ENCODE measurements around the gene HNF1B.
"Not testable (repeated sequence)": the region's sequence is repeated elsewhere in the genome, so short reads cannot be mapped to it uniquely, and the experiment has no call there.

The HNF1B gene, protein sequence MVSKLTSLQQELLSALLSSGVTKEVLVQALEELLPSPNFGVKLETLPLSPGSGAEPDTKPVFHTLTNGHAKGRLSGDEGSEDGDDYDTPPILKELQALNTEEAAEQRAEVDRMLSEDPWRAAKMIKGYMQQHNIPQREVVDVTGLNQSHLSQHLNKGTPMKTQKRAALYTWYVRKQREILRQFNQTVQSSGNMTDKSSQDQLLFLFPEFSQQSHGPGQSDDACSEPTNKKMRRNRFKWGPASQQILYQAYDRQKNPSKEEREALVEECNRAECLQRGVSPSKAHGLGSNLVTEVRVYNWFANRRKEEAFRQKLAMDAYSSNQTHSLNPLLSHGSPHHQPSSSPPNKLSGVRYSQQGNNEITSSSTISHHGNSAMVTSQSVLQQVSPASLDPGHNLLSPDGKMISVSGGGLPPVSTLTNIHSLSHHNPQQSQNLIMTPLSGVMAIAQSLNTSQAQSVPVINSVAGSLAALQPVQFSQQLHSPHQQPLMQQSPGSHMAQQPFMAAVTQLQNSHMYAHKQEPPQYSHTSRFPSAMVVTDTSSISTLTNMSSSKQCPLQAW

DNA sequence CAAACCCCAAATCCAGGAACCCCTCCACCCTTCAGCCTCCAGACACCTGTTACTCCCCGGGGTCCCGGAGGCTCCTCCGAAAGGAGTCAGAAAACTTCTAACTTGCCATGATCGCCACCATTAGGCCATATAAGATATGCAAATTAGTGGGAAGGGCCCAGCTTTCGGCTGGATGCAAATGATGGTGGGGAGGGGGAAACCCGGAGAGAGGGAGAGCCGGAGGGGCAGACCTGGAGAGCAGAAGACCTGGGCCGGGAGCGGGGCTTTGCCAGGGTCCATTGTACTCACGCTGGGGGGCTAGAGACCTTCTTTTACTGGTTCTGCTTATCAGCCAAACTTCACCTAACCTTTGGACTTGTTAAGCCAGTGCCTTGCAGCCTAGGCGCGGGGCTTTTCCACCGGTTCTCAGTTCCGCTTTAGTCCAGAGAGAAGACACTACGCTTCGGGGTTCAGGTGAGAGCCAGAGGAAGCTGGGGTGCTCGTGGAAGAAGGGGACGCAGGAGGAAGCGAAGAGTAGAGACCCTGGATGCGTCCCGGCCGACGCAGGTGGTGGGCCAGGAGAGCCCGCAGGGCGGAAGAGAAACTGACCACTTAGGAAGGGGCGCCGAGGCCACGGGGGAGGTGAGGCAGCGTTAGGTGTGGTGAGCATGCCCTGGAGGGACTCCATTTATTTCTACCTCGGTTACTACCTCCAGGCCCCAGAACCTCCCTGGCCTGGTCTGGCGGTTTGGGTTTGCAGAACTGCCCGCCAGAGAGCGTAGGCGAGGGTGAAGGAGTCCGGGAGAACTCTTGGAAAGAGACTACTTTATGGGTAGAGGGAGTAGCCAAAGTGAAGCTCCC is at the start of gene HNF1B:
HNF1B (minus strand) TSS at position 99 of the 840 bp plus-strand sequence. CDS start 175 bp downstream, outside the sequence.
- no peak for DNase-seq (ENCODE audit: low spot score)

DNA sequence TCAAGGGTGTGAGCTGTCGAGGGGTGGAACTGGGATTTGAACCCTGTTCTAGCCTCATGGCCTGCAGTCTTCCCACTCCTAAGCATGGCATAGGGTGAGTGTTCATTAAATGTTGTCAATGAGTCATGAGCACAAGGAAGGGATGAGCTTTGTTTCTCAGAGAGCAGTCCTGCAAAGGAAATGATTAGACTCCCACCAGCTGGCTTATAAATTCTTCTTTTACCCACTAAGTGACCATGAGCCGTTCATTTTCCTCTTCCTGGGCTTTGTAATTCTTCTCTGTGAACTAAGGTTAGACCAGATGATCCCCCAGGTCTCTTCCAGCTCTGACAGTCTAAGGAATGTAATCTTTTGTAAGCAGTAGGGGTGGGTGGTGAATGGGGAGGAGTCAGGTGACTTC is 47.9 kb upstream of the HNF1B start:
- DNase-seq (ENCODE audit: low spot score), result no peak

DNA sequence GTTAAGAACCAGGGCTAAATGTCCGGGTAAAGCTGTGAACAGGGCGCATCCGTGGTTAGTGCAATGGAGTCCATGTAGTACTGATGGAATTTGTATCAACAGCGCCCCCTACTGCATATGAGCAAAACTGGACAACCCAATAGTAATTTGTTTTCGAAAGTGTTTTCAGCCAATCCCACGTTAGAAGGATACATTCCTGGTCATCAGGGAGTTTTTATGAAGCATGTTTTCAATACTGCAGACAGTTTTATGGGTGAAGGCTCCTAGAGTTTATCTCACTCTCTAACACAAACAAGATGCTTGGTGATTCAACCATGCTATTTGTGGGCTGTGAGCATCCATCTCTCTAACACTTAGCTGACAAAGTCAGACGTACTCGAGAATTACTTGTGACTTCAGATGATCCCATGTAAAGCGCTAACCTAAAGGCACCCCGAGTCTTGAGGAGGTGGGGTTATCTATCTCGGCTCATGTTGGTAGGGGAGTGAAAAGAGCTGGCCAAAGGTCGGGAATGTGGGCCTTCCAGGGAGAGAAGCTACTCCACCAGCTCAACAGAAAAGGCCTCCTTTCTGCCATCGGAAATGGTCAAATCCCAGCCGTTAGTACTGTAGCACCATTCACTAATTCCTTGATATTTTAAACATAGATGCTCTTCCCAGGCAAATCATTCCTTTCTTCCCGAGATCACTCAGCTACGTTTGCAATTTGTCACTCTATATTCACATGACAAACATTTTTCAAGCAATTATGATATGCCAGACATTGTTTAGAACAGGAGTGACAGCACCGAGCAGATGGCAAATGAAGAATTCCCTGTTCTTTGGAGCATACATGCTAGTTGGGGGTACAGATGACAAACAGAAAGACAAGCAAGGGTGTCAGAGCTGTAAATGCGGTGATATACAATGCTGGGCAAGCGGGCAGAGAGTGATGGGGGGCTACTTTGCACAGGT is 46.9 kb upstream of the HNF1B start:
- peak; percentile 40 for DNase-seq (ENCODE audit: low spot score)

DNA sequence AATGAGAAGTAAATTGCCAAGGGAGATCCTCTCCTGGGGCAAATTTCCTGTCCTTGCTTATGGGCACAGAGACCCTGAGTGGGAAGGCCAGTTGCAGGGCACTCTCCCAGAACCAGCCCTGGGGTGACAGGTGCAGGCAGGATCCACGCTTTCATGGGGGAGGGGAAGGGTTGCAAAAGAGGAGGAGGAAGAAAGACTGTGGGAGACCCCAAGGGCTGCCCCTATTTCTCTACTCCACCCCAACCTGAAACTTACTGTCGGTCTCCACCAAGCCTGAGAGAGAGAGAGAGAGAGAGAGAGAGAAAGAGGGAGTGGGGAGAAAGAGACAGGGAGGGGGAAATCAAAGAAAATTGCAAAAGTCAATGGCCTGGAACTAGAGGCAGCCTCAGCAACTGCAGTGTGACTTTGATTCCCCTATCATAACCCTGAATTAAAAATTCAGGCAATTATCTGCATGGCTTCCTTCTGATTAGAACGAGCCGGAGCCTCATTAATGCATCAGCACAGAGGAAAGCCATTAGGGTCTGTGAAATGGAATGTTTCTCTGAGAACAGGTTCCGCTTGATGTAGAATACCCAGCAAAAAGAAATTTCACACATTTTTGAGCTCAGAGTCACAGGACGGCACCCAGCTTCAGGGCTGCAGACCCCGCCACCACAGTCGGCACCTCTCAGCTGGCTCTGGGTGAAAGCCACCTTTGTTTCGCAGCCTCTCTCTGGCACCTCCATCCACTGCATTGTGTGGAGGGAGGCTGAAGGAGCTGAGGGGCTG is 45.1 kb upstream of the HNF1B start:
- no peak for DNase-seq (ENCODE audit: low spot score)

DNA sequence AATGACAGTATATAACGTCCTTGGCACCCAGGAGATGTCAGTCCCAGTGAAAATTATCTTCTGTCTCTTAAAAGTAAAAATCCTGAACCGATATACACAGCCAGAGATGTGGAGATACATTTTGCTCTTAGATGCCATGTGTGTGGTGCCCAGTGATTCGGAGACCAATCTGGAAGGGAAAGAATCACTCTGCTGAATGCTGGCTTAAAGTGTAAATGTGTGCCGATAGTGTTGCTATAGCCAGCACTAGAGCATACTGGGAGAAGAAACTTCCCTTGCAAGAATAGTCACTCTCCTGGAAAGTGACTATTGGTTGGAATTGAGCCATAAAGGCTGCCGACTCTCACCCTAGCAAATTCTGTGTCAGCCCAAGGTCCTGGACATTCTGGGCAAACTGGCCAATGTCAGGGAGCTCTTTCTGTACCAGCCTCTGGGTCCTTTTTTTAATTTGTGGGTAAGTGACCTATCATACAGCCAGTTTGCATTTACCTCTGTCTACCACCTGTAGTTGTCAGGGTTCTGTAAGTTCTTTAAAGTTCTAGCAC is 44.2 kb upstream of the HNF1B start:
- DNase-seq (ENCODE audit: low spot score), result no peak

DNA sequence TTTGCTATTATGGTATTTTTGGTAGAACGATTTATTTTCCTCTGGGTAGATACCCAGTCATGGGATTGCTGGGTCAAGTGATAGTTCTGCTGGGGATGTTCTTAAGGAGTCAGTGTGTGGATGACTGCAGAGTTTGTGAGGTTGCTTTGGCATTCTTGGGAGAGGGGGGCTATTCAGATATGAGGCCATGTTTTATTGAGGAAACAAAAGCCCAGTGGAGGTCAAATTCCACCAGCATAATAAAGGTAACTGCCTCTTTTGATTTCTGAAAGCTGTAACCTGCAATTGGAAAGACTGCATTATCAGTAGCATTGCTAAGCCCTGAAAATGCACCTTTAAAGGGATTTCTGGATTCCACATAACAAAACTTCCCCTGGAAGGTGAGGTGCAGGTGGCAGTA is 43.7 kb upstream of the HNF1B start:
- no peak for DNase-seq (ENCODE audit: low spot score)

DNA sequence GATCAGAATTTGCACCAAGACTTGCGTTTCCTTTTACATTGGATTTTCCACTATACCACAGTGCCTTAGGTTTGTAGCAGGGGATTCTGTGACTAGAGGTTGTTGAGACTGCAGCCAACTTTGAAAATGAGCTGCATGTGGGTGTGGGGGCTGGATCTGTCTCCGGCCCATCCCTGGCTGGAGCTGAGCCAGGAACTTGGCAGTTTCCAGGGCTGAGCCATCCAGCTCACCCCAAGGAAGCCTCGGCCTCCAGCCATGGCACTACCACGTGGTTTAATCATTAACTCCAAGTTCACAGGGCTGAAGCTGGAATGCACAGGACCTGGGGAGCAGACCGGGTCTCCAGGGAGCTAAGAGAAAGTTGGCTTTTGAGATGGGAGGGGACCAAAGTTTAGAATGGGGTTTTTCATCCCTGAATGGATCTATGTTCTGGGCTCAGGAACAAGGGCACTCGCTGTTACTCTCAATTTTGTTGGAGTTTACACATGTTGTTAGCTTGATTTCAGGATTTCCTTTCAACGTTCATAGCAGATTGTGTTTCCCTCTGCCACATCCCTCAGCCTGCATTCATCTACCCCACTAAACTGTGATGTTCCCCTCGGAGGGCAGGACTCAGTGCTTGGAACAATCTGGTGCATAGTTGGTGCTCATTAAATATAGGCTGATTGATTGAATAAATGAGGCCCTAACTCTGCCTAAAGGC is 42.3 kb upstream of the HNF1B start:
- DNase-seq (ENCODE audit: low spot score), result no peak

DNA sequence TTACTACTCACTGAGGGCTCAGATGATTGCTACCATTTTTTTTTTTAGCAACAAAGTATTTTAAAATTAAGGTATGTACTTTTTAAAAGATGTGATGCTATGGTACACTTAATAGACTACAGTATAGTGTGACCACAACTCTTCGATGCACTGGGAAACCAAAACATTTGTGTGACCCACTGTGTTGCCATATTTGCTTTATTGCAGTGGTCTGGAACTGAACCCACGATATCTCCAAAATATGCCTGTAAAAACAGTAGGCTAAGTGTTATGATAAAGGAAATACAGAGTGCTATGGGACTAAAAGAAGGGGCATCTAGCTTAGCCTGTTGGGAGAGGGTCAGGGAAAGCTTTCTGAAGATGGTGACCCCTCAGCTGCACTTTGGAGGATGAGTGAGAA is 41.6 kb upstream of the HNF1B start:
- no peak for DNase-seq (ENCODE audit: low spot score)

DNA sequence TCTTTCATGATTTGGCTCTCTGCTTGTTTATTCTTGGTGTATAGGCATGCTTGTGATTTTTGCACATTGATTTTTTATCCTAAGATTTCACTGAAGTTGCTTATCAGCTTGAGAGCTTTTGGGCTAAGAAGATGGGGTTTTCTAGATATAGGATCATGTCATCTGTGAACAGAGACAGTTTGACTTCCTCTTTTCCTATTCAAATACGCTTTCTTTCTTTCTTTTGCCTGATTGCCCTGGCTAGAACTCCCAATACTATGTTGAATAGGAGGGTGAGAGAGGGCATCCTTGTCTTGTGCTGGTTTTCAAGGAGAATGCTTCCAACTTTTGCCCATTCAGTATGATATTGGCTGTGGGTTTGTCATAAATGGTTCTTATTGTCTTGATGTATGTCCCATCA is 37.6 kb upstream of the HNF1B start:
- not testable (repeated sequence) for DNase-seq (ENCODE audit: low spot score)

DNA sequence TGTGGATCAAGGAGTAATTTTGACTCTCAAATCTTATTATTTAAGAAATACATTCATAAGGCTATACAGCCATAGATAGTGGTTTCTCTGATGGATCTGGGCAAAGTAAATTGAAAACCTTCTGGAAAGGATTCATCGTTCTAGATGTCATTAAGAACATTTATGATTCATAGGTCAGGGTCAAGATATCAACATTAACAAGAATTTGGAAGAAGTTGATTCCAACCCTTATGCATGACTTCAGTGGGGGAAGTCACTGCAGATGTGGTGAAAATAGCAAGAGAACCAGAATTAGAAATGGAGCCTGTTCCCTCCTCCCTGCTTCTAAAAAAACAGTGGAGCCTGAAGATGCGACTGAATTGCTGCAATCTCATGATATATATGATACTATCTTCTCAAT is 36.6 kb upstream of the HNF1B start:
- DNase-seq (ENCODE audit: low spot score), result no peak

DNA sequence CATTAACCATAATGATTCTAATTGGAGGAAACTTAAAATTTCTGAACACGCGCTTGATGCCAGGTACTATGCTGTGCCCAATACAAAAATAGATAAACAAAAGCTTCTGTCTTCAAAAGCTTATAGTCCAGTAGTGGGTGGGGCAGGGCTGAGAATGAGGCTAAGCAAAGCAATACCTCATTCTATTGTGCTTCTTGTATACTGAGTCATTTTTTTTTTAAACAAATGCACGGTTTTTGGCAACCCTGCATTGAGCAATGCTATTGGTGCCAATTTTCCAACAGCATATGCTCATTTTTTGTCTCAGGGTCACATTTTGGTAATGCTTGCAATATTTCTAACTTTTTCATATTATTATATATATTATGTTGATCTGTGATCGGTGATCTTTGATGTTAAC is 34.7 kb upstream of the HNF1B start:
- no peak for DNase-seq (ENCODE audit: low spot score)

DNA sequence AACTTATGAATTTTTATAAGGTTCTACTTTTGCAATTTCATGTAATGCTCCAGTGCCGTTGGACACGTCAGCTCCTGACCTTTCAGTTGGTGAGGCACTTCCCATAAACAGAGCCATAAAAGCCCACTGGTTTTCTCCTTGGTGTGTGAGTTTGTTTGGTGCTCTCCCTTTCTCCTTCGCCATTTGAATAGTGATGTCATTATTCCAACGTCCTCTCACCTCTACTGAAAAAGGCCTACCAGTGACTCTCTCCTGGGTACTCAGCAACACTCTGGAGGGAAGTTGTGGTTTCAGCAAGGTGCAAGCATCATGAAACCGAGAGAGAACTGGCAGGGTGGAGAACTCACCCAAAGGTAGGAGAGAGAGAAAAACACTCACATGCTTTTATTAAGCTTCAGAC is 29.6 kb upstream of the HNF1B start:
- peak; percentile 8 for DNase-seq (ENCODE audit: low spot score)

DNA sequence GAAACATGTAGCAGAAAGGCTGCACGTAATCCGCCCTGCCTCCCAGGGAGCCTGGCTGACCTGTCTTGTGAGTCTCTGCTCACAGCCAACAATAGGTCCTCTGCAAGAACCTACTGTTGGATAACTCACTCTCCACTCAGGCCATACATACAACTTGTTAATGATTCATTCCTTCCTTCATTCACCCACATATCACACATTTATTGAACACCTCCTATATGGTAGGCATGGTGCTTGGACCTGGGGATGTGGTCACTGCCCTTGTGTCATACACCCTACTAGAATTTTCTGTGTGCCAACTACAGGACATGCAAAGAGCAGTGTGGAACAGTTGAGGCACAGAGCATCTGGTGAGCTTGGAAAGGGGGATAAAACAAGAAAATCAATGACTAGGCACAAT is 28.1 kb upstream of the HNF1B start:
- no peak for DNase-seq (ENCODE audit: low spot score)

DNA sequence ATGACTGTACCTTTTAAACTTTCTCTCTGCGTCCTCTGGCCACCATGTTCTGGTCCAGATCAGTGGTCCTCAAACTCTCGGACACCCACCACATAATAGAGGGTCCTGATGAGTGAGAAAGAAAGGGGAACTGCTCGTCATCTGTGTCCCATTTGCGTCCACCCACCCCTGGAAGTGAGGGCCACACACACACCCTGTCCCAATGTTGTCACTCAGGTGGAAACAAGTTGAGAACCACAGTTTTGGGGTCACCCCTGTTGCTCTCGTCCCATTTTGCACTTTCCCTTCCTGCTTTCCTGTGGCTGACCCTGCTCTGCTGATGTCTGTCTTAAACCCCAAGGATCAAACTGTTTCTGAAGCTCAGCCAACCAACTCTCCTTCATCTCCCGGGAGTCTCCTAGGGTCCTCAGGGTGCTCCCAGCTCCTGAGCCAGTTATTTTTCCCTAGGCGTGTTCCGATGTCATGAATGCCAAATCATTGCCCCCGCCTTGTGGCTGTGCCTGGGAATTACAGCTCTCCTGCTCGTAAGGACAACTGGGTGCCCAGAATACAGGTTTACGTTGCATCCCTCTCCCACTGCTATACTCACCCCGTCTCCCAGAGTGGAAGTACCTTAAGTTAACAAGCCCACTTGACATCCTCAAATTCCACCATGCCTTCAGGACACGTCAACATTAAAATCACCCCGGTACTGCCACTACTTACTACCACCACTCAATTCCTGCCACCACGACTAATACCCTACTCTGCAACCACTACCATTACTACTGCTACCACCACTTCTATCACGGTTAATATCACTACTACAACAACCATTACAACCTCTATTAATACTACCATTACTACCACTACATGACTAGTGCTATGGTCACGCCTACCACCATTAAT is 26.0 kb upstream of the HNF1B start:
- no peak for DNase-seq (ENCODE audit: low spot score)

DNA sequence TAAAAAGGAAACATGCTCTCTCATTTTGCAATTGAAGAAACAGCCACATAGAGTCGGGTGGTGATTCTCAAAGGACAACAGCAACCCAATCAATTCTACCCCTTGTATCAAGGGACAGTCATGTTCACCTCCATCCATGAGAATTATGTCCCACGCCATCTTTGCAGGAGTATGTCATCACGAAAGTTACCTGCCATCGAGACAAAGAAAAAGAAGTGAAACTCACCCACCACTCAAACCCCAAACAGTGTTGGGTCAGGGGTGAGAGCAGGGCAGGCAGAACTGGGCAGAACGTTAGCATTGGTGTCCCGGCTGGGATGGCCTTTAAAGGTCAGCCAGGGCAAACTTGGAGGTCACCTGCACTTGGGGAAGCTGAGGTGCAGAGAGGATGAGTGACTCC is 24.2 kb upstream of the HNF1B start:
- DNase-seq (ENCODE audit: low spot score), result no peak

DNA sequence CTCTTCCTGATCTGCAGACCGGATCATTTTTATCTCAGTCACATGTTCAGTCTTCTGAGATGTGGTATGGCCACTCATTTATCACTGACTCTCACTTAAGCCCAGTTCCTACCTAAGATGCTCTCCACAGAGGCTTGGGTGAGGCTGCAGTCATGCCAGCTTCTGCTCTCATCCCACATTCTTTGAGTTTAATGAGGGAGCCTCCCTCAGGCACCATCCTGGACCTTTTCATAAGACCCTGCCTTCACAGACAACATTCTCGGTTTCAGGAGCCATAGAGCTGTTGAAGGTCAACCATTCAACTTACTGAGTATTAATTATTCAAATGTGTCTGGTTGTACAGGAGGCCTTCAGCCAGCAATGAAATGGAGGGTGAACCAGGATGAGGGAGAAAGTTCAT is 23.6 kb upstream of the HNF1B start:
- no peak for DNase-seq (ENCODE audit: low spot score)

DNA sequence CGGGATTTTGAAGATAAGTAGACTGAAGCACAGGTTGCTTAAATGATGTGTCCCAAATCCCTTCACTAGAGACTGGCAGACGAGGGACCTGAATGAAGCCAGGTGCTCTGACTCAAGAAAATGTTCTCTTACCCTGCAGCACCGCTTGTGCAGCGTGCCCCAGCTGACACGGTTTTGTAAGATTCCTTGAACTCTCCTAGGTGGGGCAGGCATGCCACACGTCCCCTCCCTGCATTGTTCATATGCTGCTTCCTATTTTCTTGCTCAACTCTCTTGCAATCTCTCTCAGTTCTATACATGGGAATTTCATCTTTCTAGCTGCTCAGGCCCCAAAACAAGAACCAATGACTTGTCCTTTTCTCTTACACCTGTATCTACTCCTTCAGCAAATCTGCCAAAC is 22.1 kb upstream of the HNF1B start:
- no peak for DNase-seq (ENCODE audit: low spot score)

DNA sequence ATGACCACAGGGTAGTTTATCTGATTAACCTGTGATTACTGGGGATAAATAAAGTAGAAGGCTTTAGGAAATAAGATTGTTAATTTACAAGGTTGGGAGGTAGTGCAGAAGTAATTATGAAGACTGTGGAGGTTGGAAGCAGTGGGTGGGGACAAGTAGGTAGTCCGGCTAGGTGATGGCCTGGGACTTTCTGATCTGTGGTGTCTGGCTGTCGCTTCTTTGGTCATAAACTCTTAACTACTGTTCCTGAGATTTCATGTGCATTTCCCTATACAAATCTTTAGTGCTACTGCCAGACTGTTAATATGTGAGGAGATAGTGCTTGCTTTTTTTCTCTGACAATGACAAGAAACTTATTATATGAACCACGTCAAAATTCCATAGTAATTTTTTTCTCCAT is 19.5 kb upstream of the HNF1B start:
- DNase-seq (ENCODE audit: low spot score), result no peak

DNA sequence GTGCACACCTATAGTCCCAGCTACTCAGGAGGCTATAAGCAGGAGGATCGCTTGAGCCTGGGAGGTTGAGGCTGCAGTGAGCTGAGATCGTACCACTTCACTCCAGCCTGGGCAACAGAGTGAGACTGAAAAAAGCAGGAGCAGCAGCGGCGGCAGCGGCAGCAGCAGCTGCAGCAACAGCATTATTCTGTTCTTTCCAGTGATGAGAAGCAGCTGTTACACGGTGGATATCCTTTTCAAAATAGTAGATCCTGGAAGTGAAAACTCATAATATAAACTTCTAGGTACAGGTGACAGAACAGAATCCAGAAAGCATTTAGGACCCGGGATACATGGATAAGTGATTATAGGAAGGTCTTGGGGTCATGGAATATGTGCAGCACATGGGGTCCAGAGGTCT is 17.8 kb upstream of the HNF1B start:
- DNase-seq (ENCODE audit: low spot score), result no peak
